Measurements from ENCODE around the gene RUBCN. TPM values are rescaled to one million over a fixed set of nuclear protein-coding genes. Genes with fewer than 3 reads are reported as not detected.

Gene RUBCN
- total RNA-seq, 1 experiment from 2014 or later: 25.6 TPM

- CTCF ChIA-PET: no interaction called here
- DNase-seq (ENCODE audit: low spot score): peak; percentile 42
- H3K4me1 ChIP-seq (ENCODE audit: insufficient read depth, low read length, poor library complexity, severe bottlenecking): no peaks in the 10 kb centered on the region
- TF ChIP-seq EZH2 (IDR thresholded peaks at IDR 0.05; ENCODE audit: borderline replicate concordance, low read depth, low read length, poor library complexity, severe bottlenecking) (no peak), CTCF (conservative IDR thresholded peaks at IDR 0.05; ENCODE audit: low read depth, low read length) (no peak)
- BruUV-seq (replicated peaks): no TSS peak
- peak overlapping the region; percentile 86 for H3K4me3 ChIP-seq (ENCODE audit: low read depth, low read length, poor library complexity, severe bottlenecking)
- no peaks in the 10 kb centered on the region for H3K27me3 ChIP-seq (replicated peaks; ENCODE audit: insufficient read depth, low read depth, low read length, poor library complexity)
- peak overlapping the region; percentile 87 for H3K27ac ChIP-seq (ENCODE audit: low read depth, low read length, poor library complexity, severe bottlenecking)
- no peaks in the 10 kb centered on the region for H3K36me3 ChIP-seq (ENCODE audit: insufficient read depth, low read length, poor library complexity, severe bottlenecking)
- intact Hi-C loops (cut with micrococcal nuclease; ENCODE audit: unreplicated experiment): no loop called here
- no peaks in the 10 kb centered on the region for H3K9me3 ChIP-seq (ENCODE audit: low read depth, low read length, poor library complexity, severe bottlenecking)
- POLR2A ChIA-PET (ENCODE audit: low non-redundant PET): no interaction called here
Observed at GRCh38 chr3:197750858-197751737, 14.4 kb upstream of the RUBCN start.

GRCh38 chr3:197750396-197750831 lies 13.7 kb upstream of the RUBCN start:
- Histone ChIP-seq H3K36me3 (ENCODE audit: insufficient read depth, low read length, poor library complexity, severe bottlenecking) (no peaks in the 10 kb centered on the region), H3K4me1 (ENCODE audit: insufficient read depth, low read length, poor library complexity, severe bottlenecking) (no peaks in the 10 kb centered on the region), H3K27me3 (replicated peaks; ENCODE audit: insufficient read depth, low read depth, low read length, poor library complexity) (no peaks in the 10 kb centered on the region), H3K4me3 (ENCODE audit: low read depth, low read length, poor library complexity, severe bottlenecking) (peak overlapping the region; percentile 86), H3K27ac (ENCODE audit: low read depth, low read length, poor library complexity, severe bottlenecking) (peak overlapping the region; percentile 87), H3K9me3 (ENCODE audit: low read depth, low read length, poor library complexity, severe bottlenecking) (no peaks in the 10 kb centered on the region)
- intact Hi-C loops (cut with micrococcal nuclease; ENCODE audit: unreplicated experiment): no loop called here
- peak; percentile 70 for DNase-seq (ENCODE audit: low spot score)
- CTCF ChIA-PET: no interaction called here
- POLR2A ChIA-PET (ENCODE audit: low non-redundant PET): no interaction called here
- TF ChIP-seq EZH2 (IDR thresholded peaks at IDR 0.05; ENCODE audit: borderline replicate concordance, low read depth, low read length, poor library complexity, severe bottlenecking) (no peak), CTCF (conservative IDR thresholded peaks at IDR 0.05; ENCODE audit: low read depth, low read length) (no peak)
- BruUV-seq (replicated peaks): TSS peak; percentile 26

- no TSS peak for BruUV-seq (replicated peaks)
- Histone ChIP-seq H3K27ac (ENCODE audit: low read depth, low read length, poor library complexity, severe bottlenecking) (peak within 1 kb of the TSS; percentile 87), H3K4me3 (ENCODE audit: low read depth, low read length, poor library complexity, severe bottlenecking) (peak within 1 kb of the TSS; percentile 86), H3K36me3 (ENCODE audit: insufficient read depth, low read length, poor library complexity, severe bottlenecking) (no peaks in the 10 kb centered on the region), H3K27me3 (replicated peaks; ENCODE audit: insufficient read depth, low read depth, low read length, poor library complexity) (no peaks in the 10 kb centered on the region), H3K4me1 (ENCODE audit: insufficient read depth, low read length, poor library complexity, severe bottlenecking) (no peaks in the 10 kb centered on the region), H3K9me3 (ENCODE audit: low read depth, low read length, poor library complexity, severe bottlenecking) (no peaks in the 10 kb centered on the region)
- CTCF ChIA-PET: no interaction called here
- POLR2A ChIA-PET (ENCODE audit: low non-redundant PET): no interaction called here
- intact Hi-C loops (cut with micrococcal nuclease; ENCODE audit: unreplicated experiment): no loop called here
- peak; percentile 95 for DNase-seq (ENCODE audit: low spot score)
- TF ChIP-seq CTCF (conservative IDR thresholded peaks at IDR 0.05; ENCODE audit: low read depth, low read length) (peak; percentile 53), EZH2 (IDR thresholded peaks at IDR 0.05; ENCODE audit: borderline replicate concordance, low read depth, low read length, poor library complexity, severe bottlenecking) (no peak)
Observed at GRCh38 chr3:197749601-197750395, 13.1 kb upstream of the RUBCN start, which contains the start of gene FYTTD1. TSS of gene FYTTD1 (plus strand) at chr3:197749883. CDS start at chr3:197749972, 89 bp downstream.
